Vagina (tissue), 2 donors: ENCODE results near the gene EML6. TPM values are rescaled to one million over a fixed set of nuclear protein-coding genes. Genes with fewer than 3 reads are reported as not detected.
A peak's percentile ranks its signal among the peaks of the same experiment; 100 is the strongest.

Experiments used
- DNase-seq, 2 donors: peaks; one replicate each; pipeline ENCODE4 v3.0.0-alpha.2; 2017; ENCODE audit errors: extremely low spot score in 2 of 2
- H3K27ac ChIP-seq: fragments of 200-600 bp; sonication (generic); one replicate; pipeline ENCODE4 v1.5.1; 2019
- H3K27me3 ChIP-seq: fragments of 200-600 bp; sonication (generic); one replicate; pipeline ENCODE4 v1.5.1; 2019
- H3K36me3 ChIP-seq, 2 donors: fragments of 200-600 bp; sonication (generic); one replicate each; pipeline ENCODE4 v1.5.1; 2017 to 2019
- H3K4me1 ChIP-seq: fragments of 200-600 bp; sonication (generic); one replicate; pipeline ENCODE4 v1.5.1; 2019
- H3K4me3 ChIP-seq, 2 donors: fragments of 200-600 bp; sonication (generic); 1 replicate in 1 of 2; 2 replicates in 1 of 2; pipeline ENCODE4 v1.5.1; 2016 to 2019
- H3K9me3 ChIP-seq: fragments of 200-600 bp; sonication (generic); one replicate; pipeline ENCODE4 v1.5.1; 2019
- CTCF ChIP-seq, 3 experiments: fragments of 450-650 bp in 2 of 3; fragments of 200-600 bp in 1 of 3; sonication (generic) in 1 of 3; IDR thresholded peaks; one replicate each; pipeline ENCODE4 v1.5.1; 2017 to 2019; ENCODE audit warnings: antibody characterized with exemption in 3 of 3, mild to moderate bottlenecking in 2 of 3, moderate library complexity in 2 of 3
- POLR2A ChIP-seq, 2 donors: fragments of 450-650 bp; IDR thresholded peaks; one replicate each; pipeline ENCODE4 v1.6.1; 2017; ENCODE audit warnings: antibody characterized with exemption in 2 of 2, mild to moderate bottlenecking in 2 of 2, moderate library complexity in 2 of 2
- POLR2AphosphoS5 ChIP-seq, 2 donors: sonication (generic); formaldehyde crosslinking; IDR thresholded peaks; one replicate each; pipeline ENCODE4 v1.9.0; 2017; ENCODE audit warnings: antibody characterized with exemption in 2 of 2, mild to moderate bottlenecking in 2 of 2, low read depth in 1 of 2; ENCODE audit not compliant: insufficient read depth in 1 of 2
- intact Hi-C: fragments of 100-400 bp; cut with DNase I; formaldehyde crosslinking; loops from one replicate; pipeline ENCODE4 v1.15.1; 2023
- total RNA-seq: library from RNA; depleted of rRNA; stranded (reverse); fragments of >200 nt; gene quantifications from one replicate; pipeline ENCODE4 v1.2.3, GENCODE V29; 2016

EML6 gene
- total RNA-seq, 1 donor from 2014 or later, result 1.7 TPM

DNA sequence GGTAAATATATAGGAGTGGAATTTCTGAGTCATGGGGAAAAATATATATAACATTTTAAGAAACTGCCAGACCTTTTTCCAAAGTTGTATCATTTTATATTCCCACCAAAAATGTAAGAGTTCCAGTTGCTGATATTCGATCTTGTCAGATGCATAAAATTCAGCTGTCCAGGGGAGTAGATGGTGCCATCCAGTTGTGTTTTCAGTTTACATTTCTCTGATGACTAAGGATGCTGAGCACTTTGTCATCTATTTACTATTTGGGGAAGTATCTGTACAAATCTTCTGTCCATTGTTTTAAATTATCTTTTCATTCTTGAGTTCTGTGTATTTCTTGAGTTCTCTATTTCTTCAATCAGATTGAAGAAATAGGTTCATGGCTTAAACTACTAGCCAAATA is 200.7 kb downstream of the EML6 start:
- Histone ChIP-seq H3K4me3 (no peak overlapping the region), H3K9me3 (no peaks in the 10 kb centered on the region), H3K4me1 (no peaks in the 10 kb centered on the region), H3K27ac (no peak overlapping the region), H3K36me3 (no peaks in the 10 kb centered on the region), H3K27me3 (no peaks in the 10 kb centered on the region)
- DNase-seq, result no peak
- intact Hi-C loops, result no loop called here
- TF ChIP-seq POLR2AphosphoS5 (IDR thresholded peaks at IDR 0.05; ENCODE audit: insufficient read depth in 1 of 2, low read depth in 1 of 2), result no peak

- intact Hi-C loops, result no loop called here
- no peak for TF ChIP-seq POLR2A (IDR thresholded peaks at IDR 0.05)
These were observed 201.6 kb downstream of the EML6 start for GRCh38 chr2:54925022-54925421.

GRCh38 chr2:54927085-54927750 is 203.8 kb downstream of the EML6 start:
- no peaks in the 10 kb centered on the region for H3K27me3 ChIP-seq
- no peaks in the 10 kb centered on the region for H3K4me1 ChIP-seq
- no peak overlapping the region for H3K4me3 ChIP-seq
- no peaks in the 10 kb centered on the region for H3K9me3 ChIP-seq
- H3K27ac ChIP-seq, result no peak overlapping the region
- TF ChIP-seq CTCF (IDR thresholded peaks at IDR 0.05), result no peak
- TF ChIP-seq POLR2AphosphoS5 (IDR thresholded peaks at IDR 0.05; ENCODE audit: insufficient read depth in 1 of 2, low read depth in 1 of 2), result no peak
- TF ChIP-seq POLR2A (IDR thresholded peaks at IDR 0.05), result no peak
- intact Hi-C loops, result no loop called here
- no peaks in the 10 kb centered on the region for H3K36me3 ChIP-seq
- DNase-seq, result no peak

More at GRCh38 chr2:54925022-54925421, 201.6 kb downstream of the EML6 start:
- H3K4me3 ChIP-seq, result no peak overlapping the region
- no peaks in the 10 kb centered on the region for H3K27me3 ChIP-seq
- no peaks in the 10 kb centered on the region for H3K4me1 ChIP-seq
- DNase-seq, result no peak
- no peaks in the 10 kb centered on the region for H3K9me3 ChIP-seq
- H3K36me3 ChIP-seq, result no peaks in the 10 kb centered on the region
- no peak overlapping the region for H3K27ac ChIP-seq

- no peak for TF ChIP-seq POLR2AphosphoS5 (IDR thresholded peaks at IDR 0.05; ENCODE audit: insufficient read depth in 1 of 2, low read depth in 1 of 2)
- TF ChIP-seq CTCF (IDR thresholded peaks at IDR 0.05), result no peak
- TF ChIP-seq POLR2A (IDR thresholded peaks at IDR 0.05), result no peak
- Histone ChIP-seq H3K9me3 (no peaks in the 10 kb centered on the region), H3K4me1 (no peaks in the 10 kb centered on the region), H3K4me3 (no peak overlapping the region), H3K27me3 (no peaks in the 10 kb centered on the region), H3K27ac (no peak overlapping the region), H3K36me3 (no peaks in the 10 kb centered on the region)
- DNase-seq, result no peak
- intact Hi-C loops, result no loop called here
These were observed 204.5 kb downstream of the EML6 start for GRCh38 chr2:54927751-54928615.

DNA sequence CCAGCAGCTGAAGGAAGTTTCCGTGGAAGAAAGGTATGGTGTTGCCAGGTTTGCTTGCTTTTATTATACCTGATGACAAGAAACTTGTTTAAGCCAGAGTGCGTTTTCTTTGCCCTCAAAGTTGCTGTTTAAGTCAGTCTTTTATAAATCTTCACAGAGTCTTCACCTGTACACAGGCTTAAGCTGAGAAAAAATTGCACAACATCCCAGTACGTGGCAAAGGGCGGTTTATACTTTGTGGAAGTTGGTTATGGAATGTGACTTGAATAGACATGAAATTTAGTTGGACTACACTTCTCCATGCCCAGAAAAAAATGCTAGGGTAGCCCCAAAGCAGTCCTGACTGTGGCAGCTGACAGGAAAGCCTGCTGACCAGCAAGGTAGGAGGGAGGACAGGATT is 205.3 kb downstream of the EML6 start:
- Histone ChIP-seq H3K27me3 (no peaks in the 10 kb centered on the region), H3K4me3 (no peak overlapping the region), H3K27ac (no peak overlapping the region), H3K36me3 (no peaks in the 10 kb centered on the region), H3K4me1 (no peaks in the 10 kb centered on the region), H3K9me3 (no peaks in the 10 kb centered on the region)
- no peak for TF ChIP-seq CTCF (IDR thresholded peaks at IDR 0.05)
- peak in 1 of 2 donors; percentile 69 for TF ChIP-seq POLR2AphosphoS5 (IDR thresholded peaks at IDR 0.05; ENCODE audit: insufficient read depth in 1 of 2, low read depth in 1 of 2)
- DNase-seq, result no peak
- intact Hi-C loops, result no loop called here

DNA sequence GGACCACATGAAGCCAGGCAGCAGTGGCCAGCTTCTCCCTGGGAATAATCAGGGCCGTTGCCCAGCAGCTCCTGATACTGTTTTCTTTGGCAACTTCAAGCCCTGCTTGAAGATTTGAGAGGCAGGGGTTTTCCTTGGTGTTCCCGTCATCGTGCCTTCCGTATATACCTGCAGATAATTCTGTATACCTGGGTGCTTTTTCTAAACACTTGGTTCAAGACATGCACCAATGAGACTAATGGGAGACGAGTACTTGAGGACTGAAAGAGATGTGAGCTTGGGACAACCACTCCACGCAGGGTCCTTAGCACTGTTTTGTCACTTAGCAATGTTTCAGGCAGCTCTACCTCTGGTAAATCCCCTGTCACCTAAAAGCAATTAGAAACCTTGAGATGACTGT is 208.0 kb downstream of the EML6 start:
- DNase-seq, result no peak
- H3K36me3 ChIP-seq, result no peaks in the 10 kb centered on the region
- no peak overlapping the region for H3K4me3 ChIP-seq
- intact Hi-C loops, result no loop called here
- TF ChIP-seq POLR2AphosphoS5 (IDR thresholded peaks at IDR 0.05; ENCODE audit: insufficient read depth in 1 of 2, low read depth in 1 of 2) (no peak), POLR2A (IDR thresholded peaks at IDR 0.05) (no peak), CTCF (IDR thresholded peaks at IDR 0.05) (no peak)
- H3K27ac ChIP-seq, result no peak overlapping the region
- H3K9me3 ChIP-seq, result no peaks in the 10 kb centered on the region
- no peaks in the 10 kb centered on the region for H3K27me3 ChIP-seq
- H3K4me1 ChIP-seq, result no peaks in the 10 kb centered on the region
